HUES6 (cell line): ENCODE data around the gene NCL.
"Not testable (repeated sequence)": the region's sequence is repeated elsewhere in the genome, so short reads cannot be mapped to it uniquely, and the experiment has no call there.

Experiments used
- H3K27ac ChIP-seq: 2 replicates; pipeline ENCODE4 v1.7.0; 2013; ENCODE audit warnings: low read depth, mild to moderate bottlenecking, low read length, inconsistent platforms
- H3K27me3 ChIP-seq: 2 replicates; pipeline ENCODE4 v1.6.1; 2013; ENCODE audit warnings: low read length; ENCODE audit not compliant: control insufficient read depth, insufficient read depth
- H3K36me3 ChIP-seq: 2 replicates; pipeline ENCODE4 v1.6.1; 2013; ENCODE audit warnings: low read length; ENCODE audit not compliant: control insufficient read depth, insufficient read depth
- H3K4me1 ChIP-seq: 2 replicates; pipeline ENCODE4 v1.6.1; 2013; ENCODE audit warnings: low read length; ENCODE audit not compliant: control insufficient read depth, insufficient read depth
- H3K4me3 ChIP-seq: 2 replicates; pipeline ENCODE4 v1.5.1; 2013; ENCODE audit warnings: low read depth, low read length
- H3K9ac ChIP-seq: one replicate; pipeline ENCODE4 v1.6.1; 2013; ENCODE audit warnings: mild to moderate bottlenecking, low read length
- H3K9me3 ChIP-seq: 2 replicates; pipeline ENCODE4 v1.6.1; 2013; ENCODE audit warnings: low read depth, low read length; ENCODE audit not compliant: control insufficient read depth, insufficient read depth

Gene NCL

DNA sequence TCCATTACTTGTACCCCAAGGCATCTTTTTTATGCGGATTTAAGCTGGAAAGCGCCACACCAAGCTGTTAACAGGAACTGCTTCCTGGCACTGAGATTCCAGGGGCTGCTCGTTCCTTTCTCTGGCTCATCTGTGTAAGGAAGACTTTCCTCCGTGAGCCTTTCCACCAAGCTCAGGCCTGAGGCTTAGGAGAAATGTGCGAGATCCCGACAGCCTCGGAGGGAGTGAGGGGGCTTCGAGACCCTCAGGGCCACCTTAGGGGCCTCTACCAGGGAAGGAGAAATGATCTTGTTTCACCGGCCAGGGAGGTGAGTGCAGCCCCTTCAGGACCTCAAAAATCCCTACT is 51.7 kb downstream of the NCL start:
- Histone ChIP-seq H3K4me3 (peak overlapping the region; percentile 70), H3K36me3 (no peaks in the 10 kb centered on the region), H3K9me3 (peaks cover 15% of the 10 kb centered on the region), H3K27me3 (no peaks in the 10 kb centered on the region), H3K9ac (peak overlapping the region; percentile 87), H3K4me1 (peaks cover 35% of the 10 kb centered on the region), H3K27ac (no peak overlapping the region)

DNA sequence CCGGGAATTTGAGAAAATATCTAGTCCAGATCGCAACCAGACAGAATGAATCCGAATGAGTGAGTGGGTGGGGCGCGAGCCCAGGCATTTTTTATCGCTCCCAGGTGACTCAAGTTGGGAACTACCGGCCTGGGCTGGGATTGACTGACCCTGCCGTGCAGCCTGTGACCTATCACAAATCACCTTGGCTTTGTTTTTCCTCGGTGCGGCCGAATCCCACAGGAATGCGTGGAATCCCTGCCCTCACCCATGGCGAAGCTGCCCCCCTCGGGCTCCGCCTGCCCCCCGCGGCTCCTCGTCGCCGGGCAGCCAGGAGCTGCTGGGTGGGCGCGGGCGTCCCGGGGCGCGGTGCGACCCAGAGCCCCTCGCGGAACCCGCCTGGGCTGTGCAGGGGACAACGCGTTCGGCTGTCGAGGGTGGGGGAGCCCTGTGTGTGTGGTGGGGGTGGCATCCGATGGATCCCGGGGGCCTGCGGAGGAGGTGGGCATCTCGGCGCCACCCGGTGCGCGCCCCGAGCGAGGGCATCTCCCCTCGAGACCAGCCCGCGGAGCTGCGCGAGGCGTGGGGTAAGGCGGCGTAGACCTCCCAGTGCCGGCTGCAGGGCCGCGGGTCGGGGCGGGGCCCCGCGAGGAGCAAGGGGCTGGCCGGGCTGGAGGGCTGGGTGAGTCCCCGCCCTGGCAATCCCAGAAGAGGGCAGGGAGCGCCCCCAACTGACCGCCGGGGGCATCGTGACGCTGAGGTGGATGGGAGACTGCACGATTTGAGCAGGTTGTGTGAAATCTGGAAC is 52.3 kb downstream of the NCL start:
- Histone ChIP-seq H3K4me1 (peaks cover 35% of the 10 kb centered on the region), H3K9me3 (peaks cover 15% of the 10 kb centered on the region), H3K4me3 (peak overlapping the region; percentile 70), H3K9ac (peak overlapping the region; percentile 87), H3K36me3 (no peaks in the 10 kb centered on the region), H3K27me3 (no peaks in the 10 kb centered on the region), H3K27ac (peak overlapping the region; percentile 95)

DNA sequence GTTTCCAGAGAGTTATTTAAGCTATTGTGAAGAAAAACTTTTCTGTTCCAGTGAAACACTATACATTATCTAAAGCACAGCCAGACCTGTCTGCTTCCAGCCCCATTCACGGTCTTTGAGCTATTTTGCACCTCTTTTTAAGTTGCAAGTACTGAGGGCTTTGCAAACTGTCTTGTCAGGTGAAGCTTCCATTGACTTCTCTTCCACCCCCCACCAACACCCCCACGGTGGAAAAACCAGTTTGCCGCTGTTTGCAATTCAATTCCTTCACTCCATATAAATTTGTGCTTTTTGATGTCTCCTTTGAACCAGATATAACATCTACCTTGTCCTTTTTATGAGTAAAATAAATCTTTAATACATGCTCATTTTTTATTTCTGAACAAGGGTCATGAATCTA is 53.0 kb downstream of the NCL start:
- Histone ChIP-seq H3K4me1 (peaks cover 35% of the 10 kb centered on the region), H3K36me3 (no peaks in the 10 kb centered on the region), H3K9ac (peak overlapping the region; percentile 87), H3K27me3 (no peaks in the 10 kb centered on the region), H3K9me3 (peaks cover 15% of the 10 kb centered on the region), H3K4me3 (peak overlapping the region; percentile 70), H3K27ac (peak overlapping the region; percentile 95)

DNA sequence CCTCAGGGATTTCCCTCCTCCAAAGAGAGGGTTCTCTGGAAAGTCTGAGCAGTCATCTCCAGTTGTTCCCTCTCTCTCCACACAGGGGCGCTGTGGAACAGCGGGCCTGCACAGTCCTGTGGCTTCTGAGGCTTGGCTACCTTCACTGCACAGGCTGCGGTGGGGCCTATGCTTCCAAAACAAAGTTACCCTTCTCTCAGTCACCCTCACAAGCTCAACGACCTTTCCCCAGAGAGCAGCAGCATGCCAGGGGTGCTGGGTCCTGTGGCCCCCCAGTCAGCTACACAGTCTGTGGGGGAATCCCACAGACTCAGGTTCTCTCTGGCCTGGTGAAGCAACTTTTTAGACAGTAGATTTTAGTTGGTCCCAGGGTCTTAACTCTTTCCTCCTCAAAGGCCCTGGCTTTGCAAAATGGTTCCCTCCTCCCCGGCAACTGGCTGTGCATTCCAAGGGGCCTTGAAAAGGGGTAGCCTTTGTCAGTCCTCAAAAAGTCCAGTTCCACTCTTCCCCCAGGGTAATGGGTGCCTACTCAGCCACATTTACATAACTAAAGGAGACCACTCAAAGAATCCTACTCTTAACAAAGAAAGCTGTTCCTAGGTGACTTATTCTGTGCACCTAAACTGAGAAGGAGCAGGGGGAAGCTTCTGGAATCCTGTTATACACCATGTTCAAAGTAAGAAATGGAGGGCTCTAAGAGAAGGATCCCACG is 53.8 kb downstream of the NCL start:
- peaks cover 41% of the 10 kb centered on the region for H3K4me1 ChIP-seq
- H3K36me3 ChIP-seq, result no peaks in the 10 kb centered on the region
- peak overlapping the region; percentile 97 for H3K27ac ChIP-seq
- H3K9ac ChIP-seq, result peak overlapping the region; percentile 87
- peaks cover 15% of the 10 kb centered on the region for H3K9me3 ChIP-seq
- H3K27me3 ChIP-seq, result no peaks in the 10 kb centered on the region
- H3K4me3 ChIP-seq, result peak overlapping the region; percentile 70

DNA sequence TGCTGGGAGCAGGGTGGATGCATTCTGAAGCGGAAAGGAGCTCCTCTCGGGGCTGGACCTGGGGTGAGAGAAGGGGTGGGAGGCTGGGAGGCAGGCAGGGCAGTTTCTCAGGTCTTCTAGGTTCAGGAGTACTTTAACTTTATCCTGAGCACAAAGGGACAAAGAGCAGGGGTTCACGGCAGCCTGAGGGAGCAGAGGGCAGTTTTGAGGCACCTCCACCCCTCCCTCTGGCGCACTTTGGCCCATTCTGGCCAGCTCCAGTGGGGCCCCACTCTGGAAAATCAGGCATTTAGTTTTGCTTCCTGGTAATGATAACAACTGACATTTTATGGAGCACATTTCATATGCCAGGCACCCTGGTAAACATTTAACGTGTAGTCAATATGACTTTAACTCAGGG is 54.5 kb downstream of the NCL start:
- H3K27ac ChIP-seq, result peak overlapping the region; percentile 97

DNA sequence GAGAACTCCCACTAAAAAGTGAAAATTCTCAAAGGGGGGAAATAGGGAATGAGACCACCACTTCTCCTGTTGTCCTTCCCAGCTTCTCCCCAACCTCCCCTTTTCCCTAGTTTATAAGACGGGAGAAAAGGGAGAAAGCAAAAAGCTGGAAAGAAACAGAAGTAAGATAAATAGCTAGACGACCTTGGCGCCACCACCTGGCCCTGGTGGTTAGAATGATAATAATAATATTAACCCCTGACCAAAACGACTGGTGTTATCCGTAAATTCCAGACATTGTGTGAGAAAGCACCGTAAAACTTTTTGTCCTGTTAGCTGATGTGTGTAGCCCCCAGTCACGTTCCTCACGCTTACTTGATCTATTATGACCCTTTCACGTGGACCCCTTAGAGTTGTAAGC is 56.0 kb downstream of the NCL start:
- not testable (repeated sequence) for H3K36me3 ChIP-seq, H3K27me3 ChIP-seq, H3K27ac ChIP-seq, H3K4me3 ChIP-seq, H3K9ac ChIP-seq
- peaks cover 15% of the 10 kb centered on the region for H3K9me3 ChIP-seq
- peaks cover 32% of the 10 kb centered on the region for H3K4me1 ChIP-seq

More for the DNA sequence above, 54.5 kb downstream of the NCL start:
- no peak overlapping the region for H3K9ac ChIP-seq
- peaks cover 45% of the 10 kb centered on the region for H3K4me1 ChIP-seq
- no peak overlapping the region for H3K4me3 ChIP-seq
- no peaks in the 10 kb centered on the region for H3K36me3 ChIP-seq
- H3K27me3 ChIP-seq, result no peaks in the 10 kb centered on the region
- peaks cover 15% of the 10 kb centered on the region for H3K9me3 ChIP-seq

DNA sequence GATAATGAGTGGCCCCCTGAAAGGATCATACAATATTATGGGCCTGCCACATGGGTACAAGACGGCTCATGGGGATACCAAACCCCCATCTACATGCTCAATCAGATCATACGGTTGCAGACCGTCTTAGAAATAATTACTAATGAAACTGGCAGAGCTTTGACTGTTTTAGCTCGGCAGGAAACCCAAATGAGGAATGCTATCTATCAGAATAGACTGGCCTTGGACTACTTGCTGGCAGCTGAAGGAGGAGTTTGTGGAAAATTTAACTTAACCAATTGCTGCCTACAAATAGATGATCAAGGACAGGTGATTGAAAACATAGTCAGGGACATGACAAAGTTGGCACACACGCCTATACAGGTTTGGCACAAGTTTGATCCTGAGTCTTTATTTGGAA is 56.6 kb downstream of the NCL start:
- H3K27ac ChIP-seq, H3K4me3 ChIP-seq, H3K36me3 ChIP-seq, H3K27me3 ChIP-seq, H3K9ac ChIP-seq: not testable (repeated sequence)
- H3K9me3 ChIP-seq, result peaks cover 15% of the 10 kb centered on the region
- peaks cover 26% of the 10 kb centered on the region for H3K4me1 ChIP-seq

DNA sequence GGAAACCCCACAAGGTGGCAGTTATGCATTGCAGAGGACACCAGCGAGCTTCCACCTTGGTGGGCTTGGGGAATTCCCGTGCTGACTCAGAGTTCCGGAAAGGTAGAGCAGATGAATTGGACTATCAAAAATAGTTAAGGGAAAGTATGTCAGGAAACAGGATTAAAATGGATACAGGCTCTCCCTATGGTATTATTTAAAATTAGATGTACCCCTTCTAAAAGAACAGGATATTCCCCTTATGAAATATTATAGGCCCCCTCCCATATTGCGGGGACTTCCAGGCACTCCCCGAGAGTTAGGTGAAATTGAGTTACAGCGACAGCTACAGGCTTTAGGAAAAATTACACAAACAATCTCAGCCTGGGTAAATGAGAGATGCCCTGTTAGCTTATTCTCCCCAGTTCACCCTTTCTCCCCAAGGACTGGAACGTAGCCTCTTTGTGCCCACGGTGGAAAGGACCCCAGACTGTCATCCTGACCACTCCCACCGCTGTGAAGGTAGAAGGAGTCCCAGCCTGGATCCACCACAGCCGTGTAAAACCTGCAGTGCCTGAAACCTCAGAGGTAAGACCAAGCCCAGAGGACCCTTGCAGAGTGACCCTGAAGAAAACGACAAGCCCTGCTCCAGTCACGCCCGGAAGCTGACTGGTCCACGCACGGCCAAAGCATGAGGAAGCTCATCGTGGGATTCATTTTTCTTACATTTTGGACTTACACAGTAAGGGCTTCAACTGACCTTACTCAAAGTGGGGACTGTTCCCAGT is 58.5 kb downstream of the NCL start:
- peaks cover 15% of the 10 kb centered on the region for H3K9me3 ChIP-seq
- H3K27ac ChIP-seq, H3K27me3 ChIP-seq, H3K36me3 ChIP-seq, H3K4me3 ChIP-seq: not testable (repeated sequence)
- H3K4me1 ChIP-seq, result peaks cover 18% of the 10 kb centered on the region
- H3K9ac ChIP-seq, result peak overlapping the region; percentile 9

DNA sequence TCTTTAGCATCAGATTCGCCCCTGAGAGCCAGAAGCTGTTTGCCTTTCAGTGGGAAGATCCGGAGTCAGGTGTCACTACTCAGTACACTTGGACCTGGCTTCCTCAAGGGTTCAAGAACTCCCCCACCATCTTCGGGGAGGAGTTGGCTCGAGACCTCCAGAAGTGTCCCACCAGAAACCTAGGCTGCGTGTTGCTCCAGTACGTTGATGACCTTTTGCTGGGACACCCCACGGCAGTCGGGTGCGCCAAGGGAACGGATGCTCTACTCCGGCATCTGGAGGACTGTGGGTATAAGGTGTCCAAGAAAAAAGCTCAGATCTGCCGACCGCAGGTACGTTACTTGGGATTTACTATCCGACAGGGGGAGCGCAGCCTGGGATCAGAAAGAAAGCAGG is 60.1 kb downstream of the NCL start:
- H3K9ac ChIP-seq, H3K27ac ChIP-seq, H3K9me3 ChIP-seq, H3K27me3 ChIP-seq, H3K36me3 ChIP-seq, H3K4me3 ChIP-seq: not testable (repeated sequence)
- peaks cover 26% of the 10 kb centered on the region for H3K4me1 ChIP-seq
